ENCODE data around the gene DCAF12L2.

GRCh38 chrX:126165401-126165720, 728 bp downstream of the DCAF12L2 start:
- TF ChIP-seq, protein P1, sequence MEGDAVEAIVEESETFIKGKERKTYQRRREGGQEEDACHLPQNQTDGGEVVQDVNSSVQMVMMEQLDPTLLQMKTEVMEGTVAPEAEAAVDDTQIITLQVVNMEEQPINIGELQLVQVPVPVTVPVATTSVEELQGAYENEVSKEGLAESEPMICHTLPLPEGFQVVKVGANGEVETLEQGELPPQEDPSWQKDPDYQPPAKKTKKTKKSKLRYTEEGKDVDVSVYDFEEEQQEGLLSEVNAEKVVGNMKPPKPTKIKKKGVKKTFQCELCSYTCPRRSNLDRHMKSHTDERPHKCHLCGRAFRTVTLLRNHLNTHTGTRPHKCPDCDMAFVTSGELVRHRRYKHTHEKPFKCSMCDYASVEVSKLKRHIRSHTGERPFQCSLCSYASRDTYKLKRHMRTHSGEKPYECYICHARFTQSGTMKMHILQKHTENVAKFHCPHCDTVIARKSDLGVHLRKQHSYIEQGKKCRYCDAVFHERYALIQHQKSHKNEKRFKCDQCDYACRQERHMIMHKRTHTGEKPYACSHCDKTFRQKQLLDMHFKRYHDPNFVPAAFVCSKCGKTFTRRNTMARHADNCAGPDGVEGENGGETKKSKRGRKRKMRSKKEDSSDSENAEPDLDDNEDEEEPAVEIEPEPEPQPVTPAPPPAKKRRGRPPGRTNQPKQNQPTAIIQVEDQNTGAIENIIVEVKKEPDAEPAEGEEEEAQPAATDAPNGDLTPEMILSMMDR (IDR thresholded peaks at IDR 0.05) = no peak
- no peak for TF ChIP-seq POLR2AphosphoS5 (IDR thresholded peaks at IDR 0.05)

Data from breast epithelium (tissue), 3 donors.